Measurements from ENCODE around the gene DDX4. TPM values are rescaled to one million over a fixed set of nuclear protein-coding genes. Genes with fewer than 3 reads are reported as not detected.
"Not testable (repeated sequence)": the region's sequence is repeated elsewhere in the genome, so short reads cannot be mapped to it uniquely, and the experiment has no call there.

Gene DDX4
- total RNA-seq, 4 donors from 2014 or later, result not detected

- intact Hi-C loops (cut with DNase I), result no loop called here
- 71 to 74% methylated on average over 1 of the region's 1 CpG for WGBS, 2 donors
- Histone ChIP-seq H3K4me3 (no peak overlapping the region), H3K27ac (no peak overlapping the region), H3K9me3 (no peaks in the 10 kb centered on the region), H3K36me3 (no peaks in the 10 kb centered on the region), H3K27me3 (peaks cover 0 to 10% (median 0%) of the 10 kb centered on the region in 4 donors), H3K4me1 (no peaks in the 10 kb centered on the region)
- TF ChIP-seq, protein P1, sequence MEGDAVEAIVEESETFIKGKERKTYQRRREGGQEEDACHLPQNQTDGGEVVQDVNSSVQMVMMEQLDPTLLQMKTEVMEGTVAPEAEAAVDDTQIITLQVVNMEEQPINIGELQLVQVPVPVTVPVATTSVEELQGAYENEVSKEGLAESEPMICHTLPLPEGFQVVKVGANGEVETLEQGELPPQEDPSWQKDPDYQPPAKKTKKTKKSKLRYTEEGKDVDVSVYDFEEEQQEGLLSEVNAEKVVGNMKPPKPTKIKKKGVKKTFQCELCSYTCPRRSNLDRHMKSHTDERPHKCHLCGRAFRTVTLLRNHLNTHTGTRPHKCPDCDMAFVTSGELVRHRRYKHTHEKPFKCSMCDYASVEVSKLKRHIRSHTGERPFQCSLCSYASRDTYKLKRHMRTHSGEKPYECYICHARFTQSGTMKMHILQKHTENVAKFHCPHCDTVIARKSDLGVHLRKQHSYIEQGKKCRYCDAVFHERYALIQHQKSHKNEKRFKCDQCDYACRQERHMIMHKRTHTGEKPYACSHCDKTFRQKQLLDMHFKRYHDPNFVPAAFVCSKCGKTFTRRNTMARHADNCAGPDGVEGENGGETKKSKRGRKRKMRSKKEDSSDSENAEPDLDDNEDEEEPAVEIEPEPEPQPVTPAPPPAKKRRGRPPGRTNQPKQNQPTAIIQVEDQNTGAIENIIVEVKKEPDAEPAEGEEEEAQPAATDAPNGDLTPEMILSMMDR (IDR thresholded peaks at IDR 0.05), result no peak
- TF ChIP-seq POLR2A (IDR thresholded peaks at IDR 0.05), result no peak
- no peak for DNase-seq
Observed at GRCh38 chr5:55758231-55758630, 20.4 kb downstream of the DDX4 start.

DNA sequence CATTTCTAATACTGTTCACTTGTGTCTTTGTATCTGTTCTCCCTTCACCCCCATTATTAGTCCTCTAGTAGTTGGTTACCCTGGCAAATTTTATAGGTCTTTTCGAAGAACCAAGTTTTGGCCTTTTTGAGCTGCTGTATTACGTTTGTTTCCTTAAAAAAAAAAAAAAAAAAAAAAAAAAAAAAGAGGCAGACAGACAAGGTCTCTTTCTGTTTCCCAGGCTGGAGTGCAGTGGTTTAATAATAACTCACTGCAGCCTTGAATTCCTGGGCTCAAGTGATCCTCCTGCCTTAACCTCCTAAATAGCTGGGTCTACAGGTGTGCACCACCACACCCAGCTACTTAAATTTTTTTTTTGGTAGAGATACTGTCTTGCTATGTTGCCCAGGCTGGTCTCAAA lies 20.9 kb downstream of the DDX4 start:
- Histone ChIP-seq H3K27me3 (peaks cover 0 to 10% (median 0%) of the 10 kb centered on the region in 4 donors), H3K27ac (no peak overlapping the region), H3K36me3 (no peaks in the 10 kb centered on the region), H3K4me3 (no peak overlapping the region), H3K9me3 (no peaks in the 10 kb centered on the region), H3K4me1 (no peaks in the 10 kb centered on the region)
- intact Hi-C loops (cut with DNase I), result no loop called here
- TF ChIP-seq, protein P1 (IDR thresholded peaks at IDR 0.05), result no peak
- no peak for TF ChIP-seq POLR2A (IDR thresholded peaks at IDR 0.05)
- 70 to 78% methylated on average over 1 to 2 of the region's 2 CpGs for whole genome bisulfite sequencing, 2 donors
- no peak for DNase-seq

- WGBS, 2 donors, result 77 to 84% methylated on average over 7 of the region's 7 CpGs
- intact Hi-C loops (cut with DNase I), result not testable (repeated sequence)
Observed at GRCh38 chr5:55761721-55762120, 23.9 kb downstream of the DDX4 start.

GRCh38 chr5:55763746-55764420 lies 26.0 kb downstream of the DDX4 start:
- WGBS, 2 donors, result 67 to 69% methylated on average over 2 of the region's 2 CpGs
- no peak for DNase-seq
- no peak for TF ChIP-seq POLR2A (IDR thresholded peaks at IDR 0.05)
- TF ChIP-seq, protein P1 (IDR thresholded peaks at IDR 0.05), result no peak
- intact Hi-C loops (cut with DNase I), result no loop called here
- H3K27ac ChIP-seq, result no peak overlapping the region
- no peaks in the 10 kb centered on the region for H3K36me3 ChIP-seq
- no peaks in the 10 kb centered on the region for H3K4me1 ChIP-seq
- H3K4me3 ChIP-seq, result no peak overlapping the region
- no peaks in the 10 kb centered on the region for H3K9me3 ChIP-seq
- no peaks in the 10 kb centered on the region for H3K27me3 ChIP-seq

More at GRCh38 chr5:55761721-55762120, 23.9 kb downstream of the DDX4 start:
- H3K9me3 ChIP-seq, H3K4me3 ChIP-seq, H3K27me3 ChIP-seq, H3K4me1 ChIP-seq, H3K36me3 ChIP-seq, H3K27ac ChIP-seq, DNase-seq: not testable (repeated sequence)

- intact Hi-C loops (cut with DNase I), result no loop called here
- Histone ChIP-seq H3K36me3 (no peaks in the 10 kb centered on the region), H3K4me1 (no peaks in the 10 kb centered on the region), H3K4me3 (no peak overlapping the region), H3K27ac (no peak overlapping the region), H3K27me3 (no peaks in the 10 kb centered on the region), H3K9me3 (no peaks in the 10 kb centered on the region)
- DNase-seq, result no peak
- 98 to 100% methylated on average over 2 of the region's 2 CpGs for WGBS, 2 donors
- TF ChIP-seq, protein P1 (IDR thresholded peaks at IDR 0.05), result no peak
- no peak for TF ChIP-seq POLR2A (IDR thresholded peaks at IDR 0.05)
Observed at GRCh38 chr5:55768279-55768678, 30.4 kb downstream of the DDX4 start.

Measured in esophagus squamous epithelium (tissue), 5 donors.